Measurements from ENCODE around the gene SHFL.

DNA sequence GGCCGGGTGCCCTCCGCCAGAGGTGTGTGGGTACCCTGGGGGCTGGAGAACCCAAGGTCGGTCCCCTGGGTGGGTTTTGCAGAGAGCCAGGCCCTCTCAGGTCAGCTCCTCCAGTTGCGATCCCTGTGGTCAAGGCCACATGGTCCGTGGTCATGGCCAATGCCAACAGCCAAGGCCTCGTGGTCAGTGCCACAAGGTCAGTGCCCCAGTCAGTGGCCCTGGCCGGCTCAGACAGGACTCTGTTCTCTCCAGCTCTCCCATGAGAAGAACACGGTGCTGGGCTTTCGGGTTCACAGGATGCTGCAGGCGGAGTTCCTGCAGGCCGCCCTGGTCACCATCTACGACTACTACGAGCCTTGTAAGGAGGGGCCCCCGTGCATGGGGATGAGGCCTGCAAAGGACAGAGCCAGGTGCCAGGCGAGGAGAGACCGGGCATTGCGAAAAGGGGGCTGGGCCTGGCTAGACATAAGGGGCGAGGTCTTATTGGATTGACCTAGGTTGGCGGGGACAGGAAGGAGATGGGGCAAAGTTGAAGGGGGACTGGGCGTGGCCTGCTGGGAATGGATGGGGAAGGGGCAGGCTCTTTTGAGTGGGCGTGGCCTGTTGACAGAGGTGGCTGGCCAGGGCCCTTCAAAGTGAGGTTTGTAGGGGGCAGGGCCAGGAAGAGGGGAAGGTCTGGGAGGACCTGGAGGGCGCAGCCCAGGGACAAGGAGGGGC, 15.2 kb upstream of the SHFL start:
- TF ChIP-seq, protein P1, sequence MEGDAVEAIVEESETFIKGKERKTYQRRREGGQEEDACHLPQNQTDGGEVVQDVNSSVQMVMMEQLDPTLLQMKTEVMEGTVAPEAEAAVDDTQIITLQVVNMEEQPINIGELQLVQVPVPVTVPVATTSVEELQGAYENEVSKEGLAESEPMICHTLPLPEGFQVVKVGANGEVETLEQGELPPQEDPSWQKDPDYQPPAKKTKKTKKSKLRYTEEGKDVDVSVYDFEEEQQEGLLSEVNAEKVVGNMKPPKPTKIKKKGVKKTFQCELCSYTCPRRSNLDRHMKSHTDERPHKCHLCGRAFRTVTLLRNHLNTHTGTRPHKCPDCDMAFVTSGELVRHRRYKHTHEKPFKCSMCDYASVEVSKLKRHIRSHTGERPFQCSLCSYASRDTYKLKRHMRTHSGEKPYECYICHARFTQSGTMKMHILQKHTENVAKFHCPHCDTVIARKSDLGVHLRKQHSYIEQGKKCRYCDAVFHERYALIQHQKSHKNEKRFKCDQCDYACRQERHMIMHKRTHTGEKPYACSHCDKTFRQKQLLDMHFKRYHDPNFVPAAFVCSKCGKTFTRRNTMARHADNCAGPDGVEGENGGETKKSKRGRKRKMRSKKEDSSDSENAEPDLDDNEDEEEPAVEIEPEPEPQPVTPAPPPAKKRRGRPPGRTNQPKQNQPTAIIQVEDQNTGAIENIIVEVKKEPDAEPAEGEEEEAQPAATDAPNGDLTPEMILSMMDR (IDR thresholded peaks at IDR 0.05): no peak
- TF ChIP-seq POLR2A (IDR thresholded peaks at IDR 0.05): no peak
